GM18868 (cell line): ENCODE measurements around the gene GGT5.
"Not testable (repeated sequence)": the region's sequence is repeated elsewhere in the genome, so short reads cannot be mapped to it uniquely, and the experiment has no call there.

Experiments used
- ATAC-seq: cut with Tn5 transposase; IDR thresholded peaks from one replicate; pipeline ENCODE4 v1.9.1; 2021; ENCODE audit warnings: mild to moderate bottlenecking, moderate library complexity; ENCODE audit not compliant: unreplicated experiment

Gene GGT5

GRCh38 chr22:24264329-24264896, 19.5 kb upstream of the GGT5 start:
- ATAC-seq = not testable (repeated sequence)

GRCh38 chr22:24263479-24263878, 18.6 kb upstream of the GGT5 start:
- not testable (repeated sequence) for ATAC-seq

GRCh38 chr22:24262185-24262749, 17.4 kb upstream of the GGT5 start:
- ATAC-seq = not testable (repeated sequence)

- ATAC-seq = not testable (repeated sequence)
These were observed 14.6 kb upstream of the GGT5 start for GRCh38 chr22:24259459-24259858.

- ATAC-seq = not testable (repeated sequence)
These were observed 11.9 kb upstream of the GGT5 start for GRCh38 chr22:24256736-24257135.

- ATAC-seq = not testable (repeated sequence)
These were observed 11.3 kb upstream of the GGT5 start for GRCh38 chr22:24256136-24256535.

GRCh38 chr22:24253126-24253525, 8.2 kb upstream of the GGT5 start:
- not testable (repeated sequence) for ATAC-seq

GRCh38 chr22:24251286-24251685, 6.4 kb upstream of the GGT5 start:
- not testable (repeated sequence) for ATAC-seq

- not testable (repeated sequence) for ATAC-seq
These were observed 4.5 kb upstream of the GGT5 start for GRCh38 chr22:24249413-24249812.

GRCh38 chr22:24248611-24249010, 3.7 kb upstream of the GGT5 start:
- ATAC-seq = not testable (repeated sequence)

GRCh38 chr22:24247564-24248344, 2.9 kb upstream of the GGT5 start:
- ATAC-seq = no peak

GRCh38 chr22:24247011-24247507, 2.2 kb upstream of the GGT5 start:
- no peak for ATAC-seq

GRCh38 chr22:24245584-24246561, 991 bp upstream of the GGT5 start:
- ATAC-seq = not testable (repeated sequence)

GRCh38 chr22:24244144-24244787, 616 bp downstream of the GGT5 start:
- ATAC-seq = no peak

GRCh38 chr22:24243417-24243816, 1.5 kb downstream of the GGT5 start:
- not testable (repeated sequence) for ATAC-seq

GRCh38 chr22:24240985-24241692, 3.7 kb downstream of the GGT5 start:
- not testable (repeated sequence) for ATAC-seq

- no peak for ATAC-seq
These were observed 4.5 kb downstream of the GGT5 start for GRCh38 chr22:24240381-24240780.

GRCh38 chr22:24238101-24238694, 6.7 kb downstream of the GGT5 start:
- ATAC-seq = not testable (repeated sequence)

GRCh38 chr22:24236656-24237055, 8.2 kb downstream of the GGT5 start:
- ATAC-seq = no peak
